Breast epithelium (tissue), 4 donors: Measurements from ENCODE around the gene PDGFA. TPM values are rescaled to one million over a fixed set of nuclear protein-coding genes. Genes with fewer than 3 reads are reported as not detected.
A peak's percentile ranks its signal among the peaks of the same experiment; 100 is the strongest.

Experiments used
- DNase-seq, 2 donors: peaks; one replicate each; pipeline ENCODE4 v3.0.0-alpha.2; 2019; ENCODE audit warnings: low spot score in 2 of 2
- H3K27ac ChIP-seq, 2 donors: fragments of 200-600 bp; sonication (generic) in 1 of 2; one replicate each; pipeline ENCODE4 v1.5.1; 2016 to 2019; ENCODE audit warnings: mild to moderate bottlenecking in 1 of 2
- H3K27me3 ChIP-seq, 2 donors: fragments of 200-600 bp; sonication (generic) in 1 of 2; one replicate each; pipeline versions ENCODE4 v1.5.1 to v1.6.0; 2017 to 2019; ENCODE audit warnings: control low read depth in 1 of 2, mild to moderate bottlenecking in 1 of 2
- H3K36me3 ChIP-seq: fragments of 200-600 bp; one replicate; pipeline ENCODE4 v1.5.1; 2019
- H3K4me1 ChIP-seq, 2 donors: fragments of 200-600 bp; sonication (generic); one replicate each; pipeline ENCODE4 v1.5.1; 2016 to 2019; ENCODE audit warnings: control low read depth in 1 of 2
- H3K4me3 ChIP-seq, 3 donors: fragments of 200-600 bp; sonication (generic); 1 replicate in 2 of 3; 2 replicates in 1 of 3; pipeline ENCODE4 v1.5.1; 2016 to 2019; ENCODE audit warnings: mild to moderate bottlenecking in 3 of 3, moderate library complexity in 2 of 3
- H3K9me3 ChIP-seq, 2 donors: fragments of 200-600 bp; sonication (generic) in 1 of 2; one replicate each; pipeline ENCODE4 v1.5.1; 2016 to 2019; ENCODE audit warnings: control low read depth in 1 of 2
- POLR2A ChIP-seq: fragments of 450-650 bp; IDR thresholded peaks from one replicate; pipeline ENCODE4 v1.6.1; 2016; ENCODE audit warnings: antibody characterized with exemption, mild to moderate bottlenecking, moderate library complexity
- POLR2AphosphoS5 ChIP-seq, 3 donors: sonication (generic); formaldehyde crosslinking; IDR thresholded peaks; one replicate each; pipeline ENCODE4 v1.6.1; 2017; ENCODE audit warnings: antibody characterized with exemption in 3 of 3
- intact Hi-C: fragments of 100-400 bp; cut with DNase I; formaldehyde crosslinking; loops from one replicate; pipeline ENCODE4 v1.15.1; 2023; ENCODE audit warnings: low total_unique reads
- total RNA-seq, 3 donors: library from RNA; depleted of rRNA; stranded (reverse); fragments of >200 nt; gene quantifications; one replicate each; pipeline ENCODE4 v1.1.0, GENCODE V29; 2016
- TF ChIP-seq, protein P1 (sequence below), 3 donors: fragments of 450-650 bp; IDR thresholded peaks; one replicate each; pipeline ENCODE4 v1.5.1; 2016 to 2017; ENCODE audit warnings: antibody characterized with exemption in 3 of 3, mild to moderate bottlenecking in 3 of 3, moderate library complexity in 3 of 3

Gene PDGFA
- total RNA-seq, 3 donors from 2014 or later, result 19.8 to 33.4 (median 31.2) TPM

DNA sequence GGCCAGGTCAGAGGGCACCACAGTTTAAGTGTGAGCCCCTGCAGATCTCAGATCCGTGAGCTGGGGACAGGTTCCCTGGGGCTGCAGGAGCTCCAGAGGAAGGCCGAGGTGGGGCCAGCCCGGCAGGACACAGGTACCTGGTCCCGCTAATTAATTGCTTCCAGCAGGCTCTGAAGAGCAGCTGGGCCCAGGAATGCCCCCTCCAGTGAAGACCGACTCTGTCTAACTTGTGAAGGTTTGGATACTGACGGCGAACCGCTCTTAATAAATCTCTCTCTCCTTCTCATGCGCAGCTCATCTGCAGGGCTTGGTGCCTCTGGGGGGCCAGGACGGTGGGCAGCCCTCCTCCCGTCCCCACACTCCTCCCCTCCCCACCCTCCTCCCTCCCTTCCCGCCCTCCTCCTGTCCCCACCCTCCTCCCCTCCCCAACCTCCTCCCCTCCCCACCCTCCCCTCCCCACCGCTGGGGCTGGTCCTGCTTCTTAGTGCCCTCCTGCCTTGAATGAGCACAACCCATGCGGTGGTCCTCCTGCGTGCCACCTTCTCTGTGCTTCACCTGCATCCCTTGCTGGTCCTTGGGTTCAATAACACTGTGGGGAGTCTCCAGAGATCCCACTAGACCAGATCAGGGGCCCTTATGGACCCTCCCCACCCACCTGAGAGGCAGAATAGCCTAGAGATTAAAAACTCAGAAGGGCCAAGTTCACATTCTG is 38.3 kb downstream of the PDGFA start:
- H3K27me3 ChIP-seq, result peaks cover 0 to 28% of the 10 kb centered on the region in 2 donors
- H3K36me3 ChIP-seq, result no peaks in the 10 kb centered on the region
- H3K9me3 ChIP-seq, result no peaks in the 10 kb centered on the region
- no peaks in the 10 kb centered on the region for H3K4me1 ChIP-seq
- H3K27ac ChIP-seq, result no peak overlapping the region
- intact Hi-C loops, result no loop called here
- no peak for TF ChIP-seq POLR2A
- TF ChIP-seq POLR2AphosphoS5 (IDR thresholded peaks at IDR 0.05), result no peak
- TF ChIP-seq, protein P1, sequence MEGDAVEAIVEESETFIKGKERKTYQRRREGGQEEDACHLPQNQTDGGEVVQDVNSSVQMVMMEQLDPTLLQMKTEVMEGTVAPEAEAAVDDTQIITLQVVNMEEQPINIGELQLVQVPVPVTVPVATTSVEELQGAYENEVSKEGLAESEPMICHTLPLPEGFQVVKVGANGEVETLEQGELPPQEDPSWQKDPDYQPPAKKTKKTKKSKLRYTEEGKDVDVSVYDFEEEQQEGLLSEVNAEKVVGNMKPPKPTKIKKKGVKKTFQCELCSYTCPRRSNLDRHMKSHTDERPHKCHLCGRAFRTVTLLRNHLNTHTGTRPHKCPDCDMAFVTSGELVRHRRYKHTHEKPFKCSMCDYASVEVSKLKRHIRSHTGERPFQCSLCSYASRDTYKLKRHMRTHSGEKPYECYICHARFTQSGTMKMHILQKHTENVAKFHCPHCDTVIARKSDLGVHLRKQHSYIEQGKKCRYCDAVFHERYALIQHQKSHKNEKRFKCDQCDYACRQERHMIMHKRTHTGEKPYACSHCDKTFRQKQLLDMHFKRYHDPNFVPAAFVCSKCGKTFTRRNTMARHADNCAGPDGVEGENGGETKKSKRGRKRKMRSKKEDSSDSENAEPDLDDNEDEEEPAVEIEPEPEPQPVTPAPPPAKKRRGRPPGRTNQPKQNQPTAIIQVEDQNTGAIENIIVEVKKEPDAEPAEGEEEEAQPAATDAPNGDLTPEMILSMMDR (IDR thresholded peaks at IDR 0.05), result no peak
- no peak for DNase-seq
- H3K4me3 ChIP-seq, result no peak overlapping the region

DNA sequence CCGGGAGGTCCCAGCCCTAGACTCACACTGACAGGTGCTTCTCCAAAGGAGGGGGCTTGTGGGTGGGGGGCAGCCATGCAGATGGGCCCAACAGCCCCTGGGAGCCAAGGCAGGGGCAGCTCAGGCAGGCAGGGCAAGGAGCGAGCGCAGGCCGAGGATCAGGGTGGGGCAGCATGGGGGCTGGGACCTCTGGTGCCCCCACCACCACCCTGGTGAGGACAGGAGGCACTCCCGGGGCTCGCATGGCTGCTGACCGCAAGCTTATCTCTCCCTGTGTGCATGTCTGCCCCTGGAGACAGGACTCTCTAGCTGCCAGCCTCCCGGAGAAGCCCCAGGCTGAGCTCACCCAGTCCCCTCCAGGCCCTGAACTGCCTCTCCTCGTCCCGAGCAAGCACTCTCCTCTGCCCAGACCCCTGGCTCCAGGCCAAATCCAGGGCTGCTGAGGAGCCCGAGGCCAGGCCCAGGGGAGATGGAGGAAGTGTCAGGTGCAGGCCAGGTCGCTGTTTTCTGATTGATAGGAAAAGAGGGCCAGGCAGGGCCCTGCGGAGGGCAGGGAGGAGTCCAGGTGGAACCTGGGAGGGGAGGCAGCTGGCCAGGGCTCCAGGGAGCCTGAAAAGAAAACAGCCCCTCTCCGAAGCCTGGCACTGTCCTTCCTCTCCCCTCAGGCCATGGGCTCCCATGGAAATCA is 39.0 kb downstream of the PDGFA start:
- H3K36me3 ChIP-seq, result no peaks in the 10 kb centered on the region
- TF ChIP-seq POLR2AphosphoS5 (IDR thresholded peaks at IDR 0.05) (no peak), POLR2A (no peak)
- TF ChIP-seq, protein P1 (IDR thresholded peaks at IDR 0.05), result no peak
- no peak overlapping the region for H3K27ac ChIP-seq
- H3K4me1 ChIP-seq, result no peaks in the 10 kb centered on the region
- H3K27me3 ChIP-seq, result peaks cover 0 to 28% of the 10 kb centered on the region in 2 donors
- peak in 1 of 2 donors; percentile 13 for DNase-seq
- intact Hi-C loops, result no loop called here
- no peaks in the 10 kb centered on the region for H3K9me3 ChIP-seq
- no peak overlapping the region for H3K4me3 ChIP-seq

DNA sequence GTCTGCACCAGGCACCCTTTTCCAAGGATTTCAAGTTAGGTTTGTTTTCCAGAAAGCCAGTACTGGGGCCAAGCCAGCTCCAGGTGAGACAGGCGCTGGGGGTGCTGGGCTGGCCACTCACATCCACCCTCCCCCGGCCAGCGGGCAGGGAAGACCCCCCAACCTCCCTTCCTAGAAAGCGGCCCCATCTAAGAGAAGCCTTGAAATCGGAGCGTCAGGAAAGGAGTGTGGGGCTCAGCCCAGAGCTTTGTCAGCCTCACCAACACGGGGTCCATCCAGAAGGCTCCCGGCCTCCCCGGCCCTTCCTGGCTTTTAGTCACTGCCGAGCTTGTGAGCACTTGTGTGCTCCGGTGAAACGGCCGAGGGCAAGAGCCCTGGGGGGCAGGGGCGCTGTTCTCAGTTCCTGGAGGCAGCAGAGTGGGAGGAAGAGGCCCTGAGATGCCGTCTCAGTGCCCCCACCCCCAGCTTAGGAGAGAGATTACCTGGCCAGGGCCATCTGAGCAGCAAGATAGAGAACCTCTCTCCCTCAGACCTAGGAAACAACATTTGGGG is 39.6 kb downstream of the PDGFA start:
- TF ChIP-seq POLR2A (no peak), POLR2AphosphoS5 (IDR thresholded peaks at IDR 0.05) (no peak)
- TF ChIP-seq, protein P1 (IDR thresholded peaks at IDR 0.05), result no peak
- Histone ChIP-seq H3K27me3 (peaks cover 0 to 28% of the 10 kb centered on the region in 2 donors), H3K4me3 (no peak overlapping the region), H3K27ac (no peak overlapping the region), H3K36me3 (no peaks in the 10 kb centered on the region), H3K9me3 (no peaks in the 10 kb centered on the region), H3K4me1 (no peaks in the 10 kb centered on the region)
- DNase-seq, result peak in 1 of 2 donors; percentile 14
- intact Hi-C loops, result no loop called here

DNA sequence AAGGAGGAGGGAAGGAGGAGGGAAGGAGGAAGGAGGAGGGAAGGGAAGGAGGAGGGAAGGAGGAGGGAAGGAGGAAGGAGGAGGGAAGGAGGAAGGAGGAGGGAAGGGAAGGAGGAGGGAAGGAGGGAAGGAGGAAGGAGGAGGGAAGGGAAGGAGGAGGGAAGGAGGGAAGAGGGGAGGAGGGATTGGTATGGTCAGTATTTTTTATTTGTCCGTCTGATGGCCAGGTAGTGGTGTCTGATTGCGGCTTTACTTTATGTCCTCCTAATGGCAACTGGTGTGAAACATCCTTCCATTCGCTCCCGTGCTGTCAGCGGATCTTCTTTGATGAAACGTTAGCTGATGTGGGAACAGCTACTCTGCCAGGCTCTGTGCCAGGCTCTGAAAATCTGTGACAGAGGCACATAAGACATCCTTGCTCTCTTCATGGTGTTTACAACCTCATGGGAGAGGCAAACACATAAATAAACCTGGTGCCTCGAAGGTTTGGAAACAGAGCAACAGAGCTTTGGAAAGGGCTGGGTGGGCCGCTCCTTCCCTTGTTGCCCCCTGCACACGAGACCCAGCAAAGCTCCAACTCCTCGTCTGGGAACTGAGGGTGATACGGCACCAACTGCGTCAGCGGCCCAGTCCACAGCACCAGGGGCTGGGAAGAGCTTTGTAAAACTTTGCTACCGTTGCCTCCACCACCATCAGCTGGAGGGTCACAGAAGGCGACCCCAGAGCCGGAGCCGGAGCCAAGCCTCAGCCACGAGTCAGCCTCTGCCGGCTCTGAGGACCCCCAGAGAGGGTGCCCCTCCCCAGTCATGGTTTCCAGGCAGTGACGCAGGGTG is 40.3 kb downstream of the PDGFA start:
- TF ChIP-seq, protein P1 (IDR thresholded peaks at IDR 0.05), result no peak
- no peak for TF ChIP-seq POLR2AphosphoS5 (IDR thresholded peaks at IDR 0.05)
- no peak for TF ChIP-seq POLR2A
- H3K27me3 ChIP-seq, result peaks cover 0 to 21% of the 10 kb centered on the region in 2 donors
- no peak overlapping the region for H3K4me3 ChIP-seq
- no peak overlapping the region for H3K27ac ChIP-seq
- intact Hi-C loops, result no loop called here
- peak in 1 of 2 donors; percentile 11 for DNase-seq
- no peaks in the 10 kb centered on the region for H3K4me1 ChIP-seq
- H3K9me3 ChIP-seq, result peaks cover 5 to 6% of the 10 kb centered on the region in 2 donors
- H3K36me3 ChIP-seq, result no peaks in the 10 kb centered on the region
